ENCODE data around the gene CRIP2. TPM values are rescaled to one million over a fixed set of nuclear protein-coding genes. Genes with fewer than 3 reads are reported as not detected.

Gene CRIP2
- total and polyA plus RNA-seq, 2 of the 13 experiments (the other 11 are each of a cell fraction or from before 2014, with no cell fraction given), result 31.6 to 37.9 TPM

GRCh38 chr14:105480807-105481801, 6.5 kb downstream of the CRIP2 start (continued):
- TF ChIP-seq PATZ1 (CRISPR knock-in tag; IDR thresholded peaks at IDR 0.05) (peak; percentile 77), ZBTB40 (IDR thresholded peaks at IDR 0.05) (no peak), ZBTB40 (CRISPR knock-in tag; IDR thresholded peaks at IDR 0.05) (peak; percentile 56; the same call in 1 of the 2 replicates), ZMYM3 (CRISPR knock-in tag; IDR thresholded peaks at IDR 0.05) (peak; percentile 40; the same call in 1 of the 2 replicates), ARNT2 (CRISPR knock-in tag; IDR thresholded peaks at IDR 0.05; ENCODE audit: low read depth) (0 out of 2 replicates have a peak, but pooled peaks have one; percentile 36), ZNF501 (CRISPR knock-in tag; IDR thresholded peaks at IDR 0.05) (peak; percentile 82), ZC3H4 (CRISPR knock-in tag; IDR thresholded peaks at IDR 0.05; ENCODE audit: borderline replicate concordance) (no peak), EHMT2 (IDR thresholded peaks at IDR 0.05; ENCODE audit: borderline replicate concordance, low read depth, low read length) (no peak), SNRNP70 (IDR thresholded peaks at IDR 0.05; ENCODE audit: low read depth, low read length) (no peak), RARA (CRISPR knock-in tag; IDR thresholded peaks at IDR 0.05) (no peak; the same call in 1 of the 2 replicates), TBX2 (CRISPR knock-in tag; IDR thresholded peaks at IDR 0.05; ENCODE audit: borderline replicate concordance) (peak; percentile 50; the same call in 1 of the 2 replicates)
- TF ChIP-seq, protein P1, sequence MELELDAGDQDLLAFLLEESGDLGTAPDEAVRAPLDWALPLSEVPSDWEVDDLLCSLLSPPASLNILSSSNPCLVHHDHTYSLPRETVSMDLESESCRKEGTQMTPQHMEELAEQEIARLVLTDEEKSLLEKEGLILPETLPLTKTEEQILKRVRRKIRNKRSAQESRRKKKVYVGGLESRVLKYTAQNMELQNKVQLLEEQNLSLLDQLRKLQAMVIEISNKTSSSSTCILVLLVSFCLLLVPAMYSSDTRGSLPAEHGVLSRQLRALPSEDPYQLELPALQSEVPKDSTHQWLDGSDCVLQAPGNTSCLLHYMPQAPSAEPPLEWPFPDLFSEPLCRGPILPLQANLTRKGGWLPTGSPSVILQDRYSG (CRISPR knock-in tag; IDR thresholded peaks at IDR 0.05), result no peak
- TF ChIP-seq, protein P2, sequence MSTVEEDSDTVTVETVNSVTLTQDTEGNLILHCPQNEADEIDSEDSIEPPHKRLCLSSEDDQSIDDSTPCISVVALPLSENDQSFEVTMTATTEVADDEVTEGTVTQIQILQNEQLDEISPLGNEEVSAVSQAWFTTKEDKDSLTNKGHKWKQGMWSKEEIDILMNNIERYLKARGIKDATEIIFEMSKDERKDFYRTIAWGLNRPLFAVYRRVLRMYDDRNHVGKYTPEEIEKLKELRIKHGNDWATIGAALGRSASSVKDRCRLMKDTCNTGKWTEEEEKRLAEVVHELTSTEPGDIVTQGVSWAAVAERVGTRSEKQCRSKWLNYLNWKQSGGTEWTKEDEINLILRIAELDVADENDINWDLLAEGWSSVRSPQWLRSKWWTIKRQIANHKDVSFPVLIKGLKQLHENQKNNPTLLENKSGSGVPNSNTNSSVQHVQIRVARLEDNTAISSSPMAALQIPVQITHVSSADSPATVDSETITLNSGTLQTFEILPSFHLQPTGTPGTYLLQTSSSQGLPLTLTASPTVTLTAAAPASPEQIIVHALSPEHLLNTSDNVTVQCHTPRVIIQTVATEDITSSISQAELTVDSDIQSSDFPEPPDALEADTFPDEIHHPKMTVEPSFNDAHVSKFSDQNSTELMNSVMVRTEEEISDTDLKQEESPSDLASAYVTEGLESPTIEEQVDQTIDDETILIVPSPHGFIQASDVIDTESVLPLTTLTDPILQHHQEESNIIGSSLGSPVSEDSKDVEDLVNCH (CRISPR knock-in tag; IDR thresholded peaks at IDR 0.05), result no peak

Measured in HepG2 (cell line).